ENCODE results near the gene MTA1.

The MTA1 gene

DNA sequence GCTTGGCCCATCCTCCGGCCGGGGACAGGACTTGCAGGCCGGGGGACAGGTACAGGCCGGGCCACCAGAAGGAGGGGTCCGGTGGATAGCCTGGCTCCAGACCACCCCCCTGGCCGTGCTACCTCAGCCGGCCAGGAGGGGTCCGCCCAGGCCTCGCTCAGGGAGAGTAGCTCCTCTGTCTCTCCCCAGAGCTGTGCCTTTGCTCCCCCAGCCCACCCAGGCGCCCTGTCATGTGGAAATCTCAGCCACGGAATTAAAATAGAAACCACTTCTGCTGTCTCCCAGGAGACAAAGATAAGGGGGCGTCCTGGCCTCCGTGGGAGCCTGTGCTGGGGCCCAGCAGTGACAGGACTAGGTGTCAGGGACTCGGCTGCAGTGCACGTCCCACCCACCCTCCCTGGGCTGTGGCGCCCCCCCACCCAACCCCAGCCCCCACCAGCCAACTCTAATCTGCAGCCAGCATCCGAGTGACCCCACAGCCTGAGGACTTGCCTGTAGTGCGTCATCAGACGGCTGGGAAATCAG is 51.7 kb downstream of the MTA1 start:
- DNase-seq: no peak
- H3K36me3 ChIP-seq (replicated peaks): peaks cover 26% of the 10 kb centered on the region
- H3K27me3 ChIP-seq (replicated peaks): no peaks in the 10 kb centered on the region
- peak; percentile 40 for TF ChIP-seq CTCF (IDR thresholded peaks at IDR 0.05; ENCODE audit: low read depth, low read length, missing control alignments)
- in situ Hi-C loops (cut with HindIII; ENCODE audit: low pct_ligation_motif_present, low sequenced_read_pairs): no loop called here
- no peak overlapping the region for H3K4me3 ChIP-seq (ENCODE audit: low read depth, low read length)
- H3K27ac ChIP-seq: no peak overlapping the region

DNA sequence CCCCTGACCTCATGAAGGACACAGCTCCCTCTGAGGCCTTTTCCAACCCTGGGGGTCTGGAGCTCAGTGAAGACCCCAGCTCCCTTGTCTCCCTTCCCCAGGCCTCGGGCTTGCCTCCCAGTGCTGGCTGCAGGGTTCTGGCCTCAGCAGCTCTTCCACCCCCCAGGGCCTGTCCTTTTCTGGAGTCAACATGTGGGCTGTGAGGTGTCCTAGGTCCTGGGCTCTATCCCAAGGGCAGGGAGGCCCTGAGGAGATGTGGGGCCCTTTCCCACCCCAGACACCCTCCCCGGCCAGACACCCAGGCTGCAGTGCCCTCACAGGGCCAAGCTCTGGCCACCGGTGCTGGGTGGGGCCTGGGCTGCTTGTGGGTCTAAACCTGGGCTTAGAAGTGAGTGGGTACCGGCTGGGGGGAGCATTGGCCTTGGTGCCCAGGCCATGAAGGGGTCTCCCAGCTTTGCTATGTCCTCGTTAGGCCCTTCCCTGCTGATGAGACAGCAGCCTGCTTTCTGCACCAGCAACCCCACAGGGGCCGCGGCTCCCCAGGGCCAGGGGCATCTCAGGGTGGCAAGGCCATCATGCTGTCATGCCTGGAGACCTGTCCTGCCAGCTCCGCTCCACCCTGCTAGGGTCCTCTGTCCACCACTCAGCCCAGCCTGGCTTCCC is 52.3 kb downstream of the MTA1 start:
- Histone ChIP-seq H3K4me3 (ENCODE audit: low read depth, low read length) (no peak overlapping the region), H3K27me3 (replicated peaks) (no peaks in the 10 kb centered on the region), H3K27ac (no peak overlapping the region), H3K36me3 (replicated peaks) (peaks cover 21% of the 10 kb centered on the region)
- in situ Hi-C loops (cut with HindIII; ENCODE audit: low pct_ligation_motif_present, low sequenced_read_pairs): no loop called here
- no peak for DNase-seq
- TF ChIP-seq CTCF (IDR thresholded peaks at IDR 0.05; ENCODE audit: low read depth, low read length, missing control alignments): no peak

- no peak for DNase-seq
- in situ Hi-C loops (cut with HindIII; ENCODE audit: low pct_ligation_motif_present, low sequenced_read_pairs): no loop called here
- Histone ChIP-seq H3K27ac (no peak overlapping the region), H3K4me3 (ENCODE audit: low read depth, low read length) (no peak overlapping the region), H3K27me3 (replicated peaks) (no peaks in the 10 kb centered on the region), H3K36me3 (replicated peaks) (peaks cover 16% of the 10 kb centered on the region)
- TF ChIP-seq CTCF (IDR thresholded peaks at IDR 0.05; ENCODE audit: low read depth, low read length, missing control alignments): no peak
Measured at GRCh38 chr14:105472486-105472991, 52.9 kb downstream of the MTA1 start.

- peaks cover 12% of the 10 kb centered on the region for H3K36me3 ChIP-seq (replicated peaks)
- TF ChIP-seq CTCF (IDR thresholded peaks at IDR 0.05; ENCODE audit: low read depth, low read length, missing control alignments): no peak
- no peaks in the 10 kb centered on the region for H3K27me3 ChIP-seq (replicated peaks)
- no peak overlapping the region for H3K27ac ChIP-seq
- no peak for DNase-seq
- in situ Hi-C loops (cut with HindIII; ENCODE audit: low pct_ligation_motif_present, low sequenced_read_pairs): no loop called here
- no peak overlapping the region for H3K4me3 ChIP-seq (ENCODE audit: low read depth, low read length)
Measured at GRCh38 chr14:105473033-105473676, 53.5 kb downstream of the MTA1 start.

DNA sequence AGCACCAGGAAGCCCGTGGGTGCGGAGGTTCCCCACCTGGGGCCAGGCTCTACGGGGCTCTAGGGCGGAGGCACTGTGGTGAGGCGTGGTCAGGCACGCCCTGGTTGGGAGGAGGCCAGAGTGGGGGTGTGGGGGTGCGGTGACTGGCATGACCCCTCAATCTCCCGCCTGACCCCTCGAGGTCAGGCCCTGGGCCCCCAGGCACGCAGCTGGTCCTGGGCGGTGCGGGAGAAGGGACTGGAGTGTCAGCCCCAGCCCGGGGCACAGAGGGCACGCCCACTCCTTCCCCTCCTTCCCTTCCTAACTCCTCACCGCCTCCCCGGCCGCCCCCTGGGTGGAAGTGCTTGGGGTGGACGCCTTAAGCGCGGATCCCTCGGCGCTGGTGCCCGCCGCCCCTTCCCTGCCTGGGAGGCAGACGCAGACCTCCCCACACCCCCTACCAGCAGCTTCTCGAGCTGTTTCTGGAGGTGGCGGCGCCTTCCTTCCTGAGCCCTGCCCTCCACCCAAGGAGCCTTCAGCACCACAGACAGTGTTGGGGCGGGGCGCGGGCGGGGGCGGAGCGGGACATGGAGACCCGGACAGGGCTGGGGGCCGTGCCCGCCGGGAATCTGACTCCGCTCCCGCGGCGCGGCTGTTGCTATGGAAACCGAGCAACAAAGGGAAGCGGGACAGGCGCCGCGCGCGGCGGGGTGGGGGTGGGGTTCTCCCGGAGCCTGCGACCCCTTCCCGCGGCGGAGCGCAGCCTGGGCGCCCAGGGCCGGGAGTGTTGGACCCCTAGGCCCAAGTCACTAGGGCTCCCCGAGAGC is 54.3 kb downstream of the MTA1 start:
- TF ChIP-seq CTCF (IDR thresholded peaks at IDR 0.05; ENCODE audit: low read depth, low read length, missing control alignments): no peak
- no peaks in the 10 kb centered on the region for H3K27me3 ChIP-seq (replicated peaks)
- peak; percentile 87 for DNase-seq
- in situ Hi-C loops (cut with HindIII; ENCODE audit: low pct_ligation_motif_present, low sequenced_read_pairs): no loop called here
- H3K36me3 ChIP-seq (replicated peaks): peaks cover 5% of the 10 kb centered on the region
- H3K27ac ChIP-seq: peak overlapping the region; percentile 74
- peak overlapping the region; percentile 48 for H3K4me3 ChIP-seq (ENCODE audit: low read depth, low read length)

All from brain microvascular endothelial cell (primary cell).